GM18951 (cell line): ENCODE results near the gene TASOR2.

ENCODE experiments used
- POLR2A ChIP-seq: IDR thresholded peaks from 4 replicates; pipeline ENCODE4 v1.6.1; 2011; ENCODE audit warnings: mild to moderate bottlenecking; ENCODE audit not compliant: insufficient read length, insufficient read depth; ENCODE audit errors: extremely low read depth
- in situ Hi-C: fragments of 300-500 bp; cut with MboI; formaldehyde crosslinking; loops from one replicate; pipeline ENCODE4 v1.12.0; 2022; ENCODE audit warnings: low sequenced_read_pairs, mixed read lengths, inconsistent platforms; ENCODE audit not compliant: unreplicated experiment

The TASOR2 gene

DNA sequence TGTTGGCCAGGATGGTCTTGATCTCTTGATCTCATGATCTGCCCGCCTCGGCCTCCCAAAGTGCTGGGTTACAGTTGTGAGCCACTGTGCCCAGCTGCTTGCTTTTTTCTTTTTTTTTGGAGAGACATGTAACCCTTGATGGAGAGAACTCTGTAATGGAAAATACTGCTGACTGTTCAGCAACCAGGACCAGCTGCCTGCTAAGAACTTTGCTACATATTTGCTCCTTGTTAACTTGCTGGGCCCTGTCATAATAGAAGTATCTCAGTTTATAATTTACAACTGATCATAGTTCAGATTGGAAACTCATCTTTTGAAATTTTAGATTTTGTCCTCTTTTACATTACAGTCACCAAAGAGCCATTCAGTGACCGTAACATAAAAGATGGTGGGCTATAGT is 34.9 kb downstream of the TASOR2 start:
- no peak for TF ChIP-seq POLR2A
- in situ Hi-C loops, result no loop called here

DNA sequence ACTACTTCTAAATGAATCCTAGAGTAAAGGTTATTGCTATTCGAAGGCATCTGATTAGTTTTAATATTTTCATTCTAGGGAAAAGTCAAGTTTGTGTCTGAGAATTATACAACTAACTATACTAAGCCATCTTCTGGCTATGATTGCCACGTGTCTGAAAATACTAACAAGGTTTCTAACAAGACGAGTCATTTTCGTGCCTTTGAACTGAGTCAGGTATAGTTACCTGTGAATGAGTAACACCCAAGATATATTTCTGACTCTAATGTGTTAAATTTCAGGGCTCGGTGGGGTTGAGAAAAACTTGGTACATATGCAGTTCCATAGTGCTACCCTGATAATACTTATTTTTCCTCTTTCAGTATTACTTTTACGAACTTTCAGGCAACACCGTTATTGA is 35.5 kb downstream of the TASOR2 start:
- TF ChIP-seq POLR2A, result no peak
- in situ Hi-C loops, result no loop called here

DNA sequence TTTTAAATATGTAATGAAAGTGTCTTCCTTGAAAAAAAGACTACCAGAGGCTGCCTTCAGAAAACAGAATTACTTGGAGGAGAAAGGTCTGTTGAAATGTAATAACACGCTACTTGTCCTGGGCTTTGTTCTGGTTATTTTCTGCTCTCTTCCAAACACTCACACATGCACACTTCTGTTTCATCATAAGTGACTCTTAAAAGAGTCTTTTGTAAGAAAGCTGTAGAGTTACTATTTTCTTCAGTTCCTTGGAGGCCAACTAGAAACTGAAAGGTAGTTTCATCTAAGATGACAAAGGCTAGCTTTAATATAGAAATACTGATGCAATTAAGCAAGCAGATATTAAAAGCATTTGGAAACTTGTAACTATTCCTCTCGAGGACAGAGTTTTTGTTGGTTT is 39.1 kb downstream of the TASOR2 start:
- TF ChIP-seq POLR2A, result no peak
- in situ Hi-C loops, result no loop called here

DNA sequence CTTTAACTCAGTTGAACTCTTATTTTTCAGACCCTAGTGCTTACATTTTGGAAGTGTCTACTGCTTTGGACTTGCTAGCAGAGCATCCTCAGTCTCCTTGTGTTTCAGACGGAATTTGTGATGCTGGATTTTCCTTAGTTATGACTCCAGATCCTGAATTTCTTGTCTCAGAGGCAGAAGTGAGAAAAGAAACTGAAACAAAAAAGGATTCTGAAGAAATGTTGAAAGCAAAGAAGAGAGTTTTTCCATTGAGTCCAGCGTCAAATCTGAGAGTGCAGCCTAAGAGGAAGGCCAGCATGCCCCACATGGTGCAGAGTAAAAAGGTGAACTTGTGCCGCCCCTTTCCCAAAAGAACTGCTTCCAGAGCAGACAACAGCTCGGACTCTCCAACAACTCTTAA is 46.1 kb downstream of the TASOR2 start:
- no peak for TF ChIP-seq POLR2A
- in situ Hi-C loops, result no loop called here

DNA sequence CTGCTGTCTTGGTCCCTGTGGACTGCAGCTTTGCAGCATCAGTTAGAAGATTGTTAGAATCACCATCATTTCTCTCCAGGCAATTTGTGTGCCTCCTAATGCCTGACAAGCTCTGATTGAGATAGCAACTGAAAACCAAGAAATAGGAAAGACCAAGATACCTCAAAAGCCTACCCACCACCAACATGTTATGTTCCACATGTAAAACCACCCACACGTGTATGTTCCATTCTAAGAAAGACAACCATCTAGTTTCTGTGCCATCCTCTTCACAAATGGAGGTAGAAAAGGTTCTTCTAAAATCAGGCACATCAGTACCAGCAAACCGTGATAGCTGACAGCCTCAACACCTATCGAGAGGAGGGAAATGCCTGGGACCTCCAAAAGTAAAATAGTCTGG is 46.9 kb downstream of the TASOR2 start:
- in situ Hi-C loops, result no loop called here
- no peak for TF ChIP-seq POLR2A

DNA sequence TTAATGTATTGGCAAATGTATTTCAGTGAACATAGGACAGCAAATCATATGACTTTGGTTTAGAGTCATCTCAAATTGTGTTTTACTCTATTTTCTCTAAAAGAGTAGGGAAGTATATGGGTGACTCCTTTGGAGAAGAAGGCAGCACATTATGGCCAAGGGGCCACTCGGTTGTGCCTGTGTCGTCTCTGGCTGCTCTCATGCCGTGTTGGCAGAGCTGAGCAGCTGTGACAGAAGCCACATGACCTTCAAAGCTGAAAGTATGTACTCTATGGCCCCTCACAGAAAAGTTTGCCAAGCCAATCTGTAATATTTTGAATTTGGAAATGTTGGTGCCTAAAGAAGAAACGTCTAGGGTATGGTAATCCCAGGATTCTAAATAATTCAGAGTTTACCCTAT is 47.5 kb downstream of the TASOR2 start:
- no peak for TF ChIP-seq POLR2A
- in situ Hi-C loops, result no loop called here
